NT2/D1 (cell line): Measurements from ENCODE around the gene UBL7.

Experiments used
- SUZ12 ChIP-seq: IDR thresholded peaks from 2 replicates; pipeline ENCODE4 v1.6.1; 2011; ENCODE audit not compliant: insufficient read length, insufficient read depth; ENCODE audit errors: extremely low read depth
- YY1 ChIP-seq: IDR thresholded peaks from 2 replicates; pipeline ENCODE4 v1.6.1; 2011; ENCODE audit not compliant: insufficient read length, insufficient read depth
- ZNF274 ChIP-seq: IDR thresholded peaks from 2 replicates; pipeline ENCODE4 v1.6.1; 2011; ENCODE audit warnings: mild to moderate bottlenecking, low read depth, low read length

DNA sequence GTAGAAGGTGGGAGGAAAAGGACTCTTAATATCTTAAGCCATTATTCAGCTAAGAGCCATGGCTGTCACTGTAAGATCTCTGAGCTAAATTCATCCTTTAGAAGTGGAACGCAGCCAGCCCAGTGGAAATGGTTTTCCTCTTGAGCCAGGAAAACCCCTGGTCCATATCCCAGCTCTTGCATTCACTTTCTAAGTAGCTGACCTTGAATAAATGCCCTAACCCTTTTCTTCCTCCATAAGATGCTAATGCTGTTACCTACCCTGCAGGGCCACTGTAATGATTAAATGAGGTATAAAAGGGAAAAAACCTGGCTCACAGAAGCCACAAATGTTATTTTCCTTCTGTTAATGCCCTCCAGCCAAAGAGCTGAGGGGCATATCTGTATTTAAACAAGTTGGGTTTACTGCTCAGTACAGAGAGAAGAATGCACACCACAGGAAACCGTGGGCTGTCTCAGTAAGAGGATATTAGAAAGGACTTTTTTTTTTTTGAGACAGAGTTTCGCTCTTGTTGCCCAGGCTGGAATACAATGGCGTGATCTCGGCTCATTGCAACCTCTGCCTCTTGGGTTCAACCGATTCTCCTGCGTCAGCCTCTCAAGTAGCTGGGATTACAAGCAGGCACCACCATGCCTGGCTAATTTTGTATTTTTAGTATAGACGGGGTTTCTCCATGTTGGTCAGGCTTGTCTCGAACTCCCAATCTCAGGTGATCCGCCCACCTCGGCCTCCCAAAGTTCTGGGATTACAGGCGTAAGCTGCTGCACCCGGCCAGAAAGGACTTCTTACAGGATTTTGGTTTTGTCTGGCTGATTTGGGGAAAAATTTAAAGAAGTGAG is 6.8 kb downstream of the UBL7 start:
- TF ChIP-seq SUZ12 (no peak), YY1 (no peak), ZNF274 (no peak)
